GM19023 (cell line): ENCODE measurements around the gene CRYBG1.
"Not testable (repeated sequence)": the region's sequence is repeated elsewhere in the genome, so short reads cannot be mapped to it uniquely, and the experiment has no call there.

Experiments used
- ATAC-seq: cut with Tn5 transposase; IDR thresholded peaks from one replicate; pipeline ENCODE4 v1.9.1; 2021; ENCODE audit warnings: mild to moderate bottlenecking, moderate library complexity; ENCODE audit not compliant: unreplicated experiment

Gene CRYBG1

DNA sequence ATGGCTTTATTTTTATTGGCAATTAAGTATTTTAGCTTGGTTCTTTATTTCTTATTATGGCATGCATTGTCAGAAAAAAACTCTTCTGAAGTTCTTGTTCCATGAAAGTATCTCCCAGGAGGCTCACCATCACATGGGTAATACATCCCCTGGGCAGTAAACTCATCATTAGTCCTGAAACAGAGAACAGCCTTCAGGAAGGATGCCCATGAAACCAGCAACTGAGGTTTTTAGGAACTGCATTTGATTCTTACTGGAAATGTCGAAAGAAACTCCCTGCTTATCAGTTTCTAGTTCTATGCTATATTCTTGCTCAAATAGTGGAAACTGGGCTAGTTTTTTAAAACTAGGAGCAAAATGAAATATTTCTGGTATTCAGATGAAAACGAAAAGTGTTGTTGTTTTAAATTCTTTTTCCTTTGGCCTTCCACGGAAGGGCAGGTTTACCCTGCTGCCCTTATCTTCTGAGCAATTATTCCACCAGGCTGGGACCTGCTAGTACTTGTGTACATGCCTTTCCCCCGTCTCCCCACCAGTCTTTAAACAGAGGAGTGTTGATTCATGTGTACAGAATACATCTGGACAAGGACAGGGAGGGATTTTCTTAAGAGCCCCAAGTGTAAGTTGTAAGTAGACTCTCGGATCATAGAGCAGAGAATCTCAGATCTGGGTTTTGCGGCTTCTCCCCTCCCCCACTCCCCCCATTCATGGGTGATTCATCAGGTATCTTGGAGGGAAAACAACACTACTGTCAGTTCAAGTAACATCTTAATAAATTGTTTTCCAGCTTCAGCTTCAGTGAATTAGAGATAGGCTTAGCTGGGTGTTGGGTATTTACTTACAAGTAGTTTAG, 187.3 kb downstream of the CRYBG1 start:
- no peak for ATAC-seq

DNA sequence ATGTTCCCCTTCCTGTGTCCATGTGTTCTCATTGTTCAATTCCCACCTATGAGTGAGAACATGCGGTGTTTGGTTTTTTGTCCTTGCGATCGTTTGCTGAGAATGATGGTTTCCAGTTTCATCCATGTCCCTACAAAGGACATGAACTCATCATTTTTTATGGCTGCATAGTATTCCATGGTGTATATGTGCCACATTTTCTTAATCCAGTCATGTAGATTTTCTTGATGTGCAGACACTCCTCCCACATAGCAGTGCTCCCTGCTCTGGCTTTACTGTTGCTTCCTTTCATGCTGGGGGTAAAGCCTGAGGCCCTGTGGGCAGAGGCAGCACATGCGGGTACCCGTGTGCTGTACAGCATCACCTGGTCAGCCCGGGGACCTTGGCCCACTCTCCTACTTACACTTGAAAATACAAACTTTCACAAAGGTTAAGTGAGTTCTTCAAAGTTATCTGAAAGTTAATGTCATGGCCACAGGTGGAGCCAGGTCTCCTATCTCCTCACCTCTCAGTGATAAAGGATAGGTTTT, 188.5 kb downstream of the CRYBG1 start:
- not testable (repeated sequence) for ATAC-seq

GRCh38 chr6:106549521-106549920, 189.0 kb downstream of the CRYBG1 start:
- no peak for ATAC-seq

DNA sequence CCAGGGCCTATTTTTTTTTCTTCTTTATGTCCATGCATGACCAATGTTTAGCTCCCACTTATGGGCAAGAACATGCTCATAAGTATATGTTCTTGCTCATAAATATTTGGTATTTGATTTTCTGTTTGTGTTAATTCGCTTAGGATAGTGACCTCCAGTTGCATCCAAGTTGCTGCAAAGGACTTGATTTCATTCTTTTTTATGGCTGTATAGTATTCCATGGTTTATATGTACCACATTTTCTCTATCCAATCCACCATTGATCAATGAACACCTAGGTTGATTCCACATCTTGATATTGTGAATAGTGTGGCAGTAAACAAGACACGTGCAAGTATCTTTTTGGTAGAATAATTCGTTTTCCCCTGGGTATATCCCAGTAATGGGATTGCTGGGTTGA, 190.6 kb downstream of the CRYBG1 start:
- ATAC-seq = no peak

DNA sequence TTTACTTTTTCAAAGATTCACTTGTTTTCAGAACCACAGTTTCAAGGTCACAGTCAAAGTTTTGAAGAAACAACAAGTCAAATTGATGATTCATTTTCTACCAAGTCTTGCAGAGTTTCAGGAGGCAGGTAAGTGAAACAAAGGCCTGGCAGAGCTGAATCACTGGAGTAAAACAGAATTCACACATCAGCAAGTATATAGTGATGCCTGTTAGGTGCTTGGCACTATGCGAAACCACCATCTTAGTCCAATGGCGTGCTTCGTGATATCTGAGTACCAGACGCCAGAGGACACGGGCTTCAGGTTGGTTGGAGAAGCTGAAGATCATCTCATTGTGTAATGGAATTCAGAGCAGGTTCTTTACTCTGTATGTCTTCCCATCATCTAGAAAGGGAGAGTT, 192.9 kb downstream of the CRYBG1 start:
- no peak for ATAC-seq

- no peak for ATAC-seq
These were observed 195.2 kb downstream of the CRYBG1 start for GRCh38 chr6:106555767-106556166.

GRCh38 chr6:106556368-106556960, 195.9 kb downstream of the CRYBG1 start:
- ATAC-seq = no peak

GRCh38 chr6:106557837-106558236, 197.3 kb downstream of the CRYBG1 start:
- no peak for ATAC-seq

- ATAC-seq = no peak
These were observed 197.8 kb downstream of the CRYBG1 start for GRCh38 chr6:106558364-106558763.

- ATAC-seq = not testable (repeated sequence)
These were observed 199.1 kb downstream of the CRYBG1 start for GRCh38 chr6:106559659-106560058.

GRCh38 chr6:106560996-106561685, 200.6 kb downstream of the CRYBG1 start:
- ATAC-seq = no peak

DNA sequence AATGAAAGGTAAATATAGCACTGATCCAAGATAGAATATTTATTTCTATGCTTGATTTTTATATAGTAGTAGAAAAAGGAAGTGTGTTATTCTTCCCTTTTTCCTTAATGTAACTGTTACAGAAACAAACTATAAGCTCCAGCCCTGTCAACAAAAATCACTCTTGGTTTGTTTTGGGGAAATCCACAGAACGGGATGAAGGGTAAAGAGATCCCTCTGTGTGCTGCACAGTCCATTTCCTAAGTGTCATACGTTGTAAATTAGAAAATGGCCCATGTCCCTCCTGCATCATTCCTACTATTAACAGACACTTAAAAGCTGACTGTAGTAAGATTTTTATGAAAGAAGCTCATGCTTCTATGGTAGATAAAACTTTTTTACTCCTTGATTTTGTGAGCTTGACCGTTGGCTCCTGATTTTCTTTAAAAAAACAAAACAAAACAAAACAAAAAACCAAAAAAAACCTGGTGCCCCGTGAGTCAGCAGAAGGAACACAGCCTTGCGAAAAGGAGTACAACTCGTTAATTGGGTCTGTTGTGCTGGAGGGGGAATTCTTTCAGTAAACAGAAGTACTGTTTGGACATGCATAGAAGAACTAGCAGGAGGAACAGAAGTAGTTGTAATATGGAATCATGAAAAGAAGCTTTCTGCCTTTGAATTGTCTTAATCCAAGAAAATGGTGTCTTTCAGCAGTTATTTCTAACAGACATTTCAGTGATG, 201.3 kb downstream of the CRYBG1 start:
- ATAC-seq = no peak

- no peak for ATAC-seq
These were observed 203.1 kb downstream of the CRYBG1 start for GRCh38 chr6:106563614-106564013.

- no peak for ATAC-seq
These were observed 204.0 kb downstream of the CRYBG1 start for GRCh38 chr6:106564476-106564875.

- ATAC-seq = no peak
These were observed 208.0 kb downstream of the CRYBG1 start for GRCh38 chr6:106568530-106568929.

GRCh38 chr6:106569428-106569827, 208.9 kb downstream of the CRYBG1 start:
- no peak for ATAC-seq

GRCh38 chr6:106572436-106572835, 211.9 kb downstream of the CRYBG1 start:
- no peak for ATAC-seq

GRCh38 chr6:106572875-106573585, 212.5 kb downstream of the CRYBG1 start:
- no peak for ATAC-seq

DNA sequence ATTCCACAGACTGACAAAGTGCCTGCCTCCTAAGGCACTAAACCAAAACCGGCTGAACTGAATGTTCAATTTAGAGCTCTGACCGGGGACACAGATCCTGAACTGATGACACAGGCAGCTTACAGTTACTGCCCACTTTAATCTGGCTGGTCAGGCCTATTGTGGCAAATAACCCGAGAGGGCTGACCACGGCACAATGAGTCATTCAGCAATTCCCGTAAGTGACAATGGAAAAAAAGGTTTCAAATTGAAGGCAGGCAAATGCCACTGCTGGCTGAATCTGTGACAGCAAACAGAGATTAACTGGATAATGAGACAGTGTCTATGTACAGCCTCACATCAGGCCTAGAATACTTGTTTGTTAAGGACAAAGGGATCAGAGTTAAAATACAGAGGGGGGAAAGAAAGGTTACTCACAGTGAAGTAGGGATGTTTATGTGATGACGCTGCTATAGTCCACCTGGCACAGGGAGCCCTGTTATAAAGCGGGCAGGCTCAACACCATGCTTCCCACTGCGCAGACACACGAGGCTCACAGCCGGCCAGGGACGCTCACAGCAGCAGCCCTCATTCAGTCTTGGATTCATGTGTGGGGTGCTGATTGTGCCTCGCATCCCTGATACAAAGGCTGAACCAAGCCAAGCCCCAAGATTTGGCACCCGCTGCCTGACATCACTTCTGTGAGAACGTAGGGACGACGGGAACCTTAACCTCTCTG, 214.4 kb downstream of the CRYBG1 start:
- ATAC-seq = no peak

GRCh38 chr6:106579281-106579680, 218.8 kb downstream of the CRYBG1 start:
- ATAC-seq = no peak
